ENCODE results near the gene TSHZ3.

TSHZ3 gene

GRCh38 chr19:31354799-31355664 lies 5.8 kb upstream of the TSHZ3 start:
- DNase-seq = no peak

- no peak for DNase-seq
Measured at GRCh38 chr19:31354316-31354715, 5.1 kb upstream of the TSHZ3 start.

DNA sequence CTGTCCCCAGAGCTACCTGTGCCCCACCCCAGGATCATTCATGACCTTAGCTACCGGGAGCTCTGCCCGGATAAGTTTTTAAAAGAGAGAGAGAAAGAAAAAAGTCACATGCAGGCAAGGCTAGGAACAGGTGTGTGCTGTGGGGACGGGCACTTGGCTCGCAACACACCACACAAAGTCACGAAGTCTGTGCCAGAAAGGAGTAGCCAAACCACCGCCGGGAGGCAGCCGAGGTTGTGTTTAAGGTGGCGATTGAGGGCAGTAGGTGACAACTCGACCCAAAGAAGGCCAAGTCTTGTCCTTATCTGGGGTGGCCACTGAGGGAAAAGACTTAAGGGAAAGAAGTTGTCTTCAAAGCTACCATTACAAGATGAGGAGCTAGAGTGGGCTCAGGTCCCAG lies 4.6 kb upstream of the TSHZ3 start:
- no peak for DNase-seq

DNA sequence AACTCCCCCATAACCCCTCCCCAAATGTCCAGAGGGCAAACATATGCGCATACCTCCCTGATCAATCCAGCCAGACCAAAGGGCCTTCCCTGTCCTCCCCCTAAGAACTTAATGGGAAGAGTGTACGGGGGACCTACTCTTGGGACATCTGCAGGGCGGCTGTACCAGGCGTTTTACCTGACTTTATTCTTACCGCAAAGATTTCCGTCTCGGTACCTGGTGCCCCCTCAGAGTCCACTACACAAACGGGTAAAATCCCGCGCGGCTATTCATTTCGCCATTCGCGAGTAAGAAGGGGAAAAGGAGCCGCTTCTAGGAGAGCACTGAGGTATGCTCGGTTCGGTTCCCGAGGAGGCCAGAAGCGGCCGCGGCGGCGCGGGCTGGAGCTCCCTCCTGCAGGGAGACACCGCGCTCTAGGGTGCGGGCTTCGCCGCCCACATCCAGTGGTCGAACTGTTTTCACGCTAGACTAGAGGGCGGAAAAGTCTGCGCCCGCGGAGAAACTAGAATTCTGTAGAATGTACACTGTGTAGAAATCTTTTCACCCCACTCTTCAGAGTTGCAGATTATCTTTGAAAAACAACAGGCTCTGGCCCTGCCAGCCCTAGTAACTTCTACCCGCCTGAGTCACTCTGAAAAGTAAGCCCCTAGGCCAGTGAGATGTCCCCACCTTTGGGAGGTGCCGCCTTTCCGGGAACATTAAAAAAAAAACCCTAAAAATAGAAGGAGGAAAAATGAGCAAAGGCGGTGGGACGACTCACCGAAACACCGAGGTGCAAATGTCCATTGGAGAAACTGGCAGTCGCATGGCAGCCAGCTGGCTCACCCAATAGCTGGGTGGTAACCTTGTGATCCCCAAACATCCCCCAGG lies 3.8 kb upstream of the TSHZ3 start:
- DNase-seq = no peak

DNA sequence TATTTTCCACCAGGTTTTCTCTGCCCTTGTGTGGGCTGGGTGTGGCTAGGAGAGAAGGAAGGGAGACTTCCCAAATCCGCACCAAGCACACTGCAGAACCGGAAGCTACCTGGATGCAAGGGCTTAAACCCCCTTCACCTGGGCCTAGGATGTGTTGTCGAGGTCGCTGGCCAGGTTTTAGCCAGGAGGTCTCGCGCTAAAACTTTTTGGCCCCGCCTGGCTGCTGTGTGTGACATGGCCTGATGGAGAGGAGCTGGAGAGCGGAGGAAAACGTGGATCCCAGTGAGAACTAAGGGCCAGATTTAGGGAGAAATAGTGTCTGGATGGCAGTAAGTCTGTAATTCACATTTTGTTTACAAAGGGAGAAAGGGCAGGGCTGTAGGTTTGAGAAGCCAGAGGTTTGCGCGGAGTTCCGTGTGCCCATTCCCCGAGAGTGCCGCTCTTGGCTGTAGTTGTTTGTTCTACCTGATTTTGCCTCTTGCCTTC lies 3.1 kb upstream of the TSHZ3 start:
- no peak for DNase-seq

DNA sequence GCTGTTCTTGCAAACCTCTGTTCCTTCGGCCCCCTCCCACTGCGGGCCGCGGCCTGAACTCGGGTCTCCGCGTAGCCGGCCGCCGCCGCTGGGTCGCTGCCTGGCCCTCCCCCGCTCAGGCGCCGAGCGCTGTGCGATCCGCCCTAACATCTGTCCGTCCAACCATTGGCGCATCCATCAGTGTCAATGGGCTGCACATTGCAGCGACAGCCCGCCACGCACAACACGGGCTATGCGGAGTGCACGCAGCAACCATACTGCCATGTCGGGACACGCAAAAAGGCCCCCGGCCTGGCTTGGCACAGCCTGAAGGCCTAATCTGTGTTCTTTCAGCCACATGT lies 2.6 kb upstream of the TSHZ3 start:
- DNase-seq = no peak

- no peak for DNase-seq
Measured at GRCh38 chr19:31351056-31351854, 2.0 kb upstream of the TSHZ3 start.

DNA sequence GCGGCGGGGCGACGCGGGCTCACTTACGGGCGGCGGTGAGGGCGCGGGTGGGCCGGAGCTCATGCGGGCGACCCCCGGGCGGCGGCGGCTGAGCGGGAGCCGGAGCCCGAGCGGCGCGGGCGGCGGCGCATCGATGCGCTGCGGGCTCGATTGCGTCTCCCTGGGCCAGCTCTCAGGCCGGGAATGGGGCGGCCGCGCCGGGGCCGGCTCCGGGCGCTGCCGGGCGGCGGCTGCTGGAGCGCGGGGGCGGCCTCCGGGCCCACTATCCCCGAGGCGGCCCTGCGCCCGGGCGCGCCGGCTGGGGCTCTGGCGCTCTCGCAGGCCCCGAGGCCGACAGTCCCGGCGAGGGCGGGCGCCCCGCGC lies 1.4 kb upstream of the TSHZ3 start:
- DNase-seq = no peak

DNA sequence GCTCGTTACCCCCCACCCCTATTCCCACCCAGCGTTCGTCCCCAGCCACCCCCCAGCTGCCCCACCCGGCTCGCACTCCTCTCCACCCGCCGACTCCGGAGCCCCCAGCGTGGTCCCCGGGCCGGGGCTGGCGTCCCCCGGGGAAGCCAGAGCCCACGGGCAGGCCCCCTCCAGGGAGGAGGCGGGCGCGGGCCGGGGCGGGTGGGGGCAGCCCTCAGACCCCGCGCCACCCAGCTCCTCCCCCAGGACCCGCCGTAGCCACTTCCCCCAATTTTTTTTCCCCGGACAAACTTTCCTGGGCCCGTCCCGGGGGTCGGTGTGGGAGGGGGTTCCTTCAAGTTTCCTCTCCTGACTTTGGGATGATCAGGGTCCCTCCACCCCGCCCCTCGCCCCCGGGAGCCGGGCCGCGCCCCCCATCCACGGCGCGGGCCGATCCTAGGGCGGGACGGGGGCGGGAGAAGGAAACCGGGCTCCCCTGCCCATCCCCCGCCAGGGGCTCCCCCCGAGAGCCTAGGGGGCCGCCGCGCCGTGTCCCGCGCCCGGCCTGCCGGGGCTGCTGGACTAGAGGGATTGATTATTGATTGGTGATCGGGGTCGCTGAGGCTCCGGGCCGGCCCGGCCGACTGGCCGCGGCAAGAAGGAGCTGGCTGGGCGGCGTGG lies 927 bp upstream of the TSHZ3 start:
- no peak for DNase-seq

GRCh38 chr19:31348481-31349159 lies 616 bp downstream of the TSHZ3 start:
- no peak for DNase-seq

- no peak for DNase-seq
Measured at GRCh38 chr19:31347828-31348392, 1.3 kb downstream of the TSHZ3 start.

- DNase-seq = no peak
Measured at GRCh38 chr19:31347354-31347753, 1.9 kb downstream of the TSHZ3 start.

DNA sequence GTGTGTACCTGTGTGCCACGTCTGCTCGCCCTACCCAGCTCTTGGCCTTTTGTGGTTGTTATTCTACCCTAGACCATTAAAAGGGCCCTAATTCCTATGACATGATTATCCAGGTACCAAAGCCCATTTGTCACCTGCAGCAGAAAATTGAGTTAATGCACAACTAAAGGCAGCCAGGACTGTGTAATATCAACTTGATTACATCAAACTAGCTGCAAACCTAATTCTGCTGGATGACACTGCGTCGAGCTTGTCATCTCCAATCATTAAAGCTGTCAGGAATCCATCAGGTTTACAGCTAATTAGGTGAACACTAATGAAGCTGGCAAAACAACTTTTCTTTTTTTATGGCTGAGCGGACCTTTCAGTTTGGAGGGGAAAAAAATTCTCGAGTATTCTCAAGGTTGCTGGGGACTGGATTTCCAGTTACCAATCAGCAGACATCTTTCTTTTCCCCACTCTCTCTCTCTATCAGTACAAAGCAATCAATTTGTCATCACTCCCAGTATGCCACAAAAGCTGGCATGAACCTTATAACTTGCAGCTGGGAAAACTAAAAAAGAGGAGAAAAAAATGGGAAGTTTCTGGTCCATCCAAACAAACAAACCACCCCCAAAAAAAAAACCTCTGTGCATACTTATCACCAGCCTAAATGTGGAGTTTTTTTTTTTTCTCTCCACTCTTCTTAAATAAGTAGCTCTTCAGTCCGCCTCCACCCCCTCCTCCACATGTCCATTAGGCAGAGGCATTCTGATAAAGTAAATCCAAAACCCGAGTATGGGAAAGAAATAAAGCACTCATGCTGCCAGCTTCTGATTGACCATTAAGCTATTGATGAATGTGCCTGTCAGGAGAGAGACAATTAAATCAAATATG lies 2.8 kb downstream of the TSHZ3 start:
- no peak for DNase-seq

GRCh38 chr19:31344403-31344802 lies 4.8 kb downstream of the TSHZ3 start:
- no peak for DNase-seq

DNA sequence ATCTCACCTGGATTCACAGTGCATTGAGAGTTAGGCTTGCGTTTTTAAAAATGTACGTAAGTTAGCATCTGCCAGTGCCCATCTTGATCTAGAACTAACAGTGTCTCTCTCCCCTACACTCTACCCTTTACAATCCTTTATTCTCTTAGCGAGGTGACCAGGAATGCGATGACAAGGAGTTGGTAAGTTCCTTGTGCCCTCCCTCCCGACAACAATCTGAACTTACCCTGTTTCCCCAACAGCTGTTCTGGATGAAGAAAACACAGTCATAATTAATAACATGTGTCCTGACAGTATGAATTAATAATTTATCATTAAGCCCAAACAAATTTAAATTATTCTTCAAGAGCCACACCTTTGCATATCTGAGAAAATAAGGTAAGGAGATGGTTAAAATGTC lies 6.3 kb downstream of the TSHZ3 start:
- no peak for DNase-seq

DNA sequence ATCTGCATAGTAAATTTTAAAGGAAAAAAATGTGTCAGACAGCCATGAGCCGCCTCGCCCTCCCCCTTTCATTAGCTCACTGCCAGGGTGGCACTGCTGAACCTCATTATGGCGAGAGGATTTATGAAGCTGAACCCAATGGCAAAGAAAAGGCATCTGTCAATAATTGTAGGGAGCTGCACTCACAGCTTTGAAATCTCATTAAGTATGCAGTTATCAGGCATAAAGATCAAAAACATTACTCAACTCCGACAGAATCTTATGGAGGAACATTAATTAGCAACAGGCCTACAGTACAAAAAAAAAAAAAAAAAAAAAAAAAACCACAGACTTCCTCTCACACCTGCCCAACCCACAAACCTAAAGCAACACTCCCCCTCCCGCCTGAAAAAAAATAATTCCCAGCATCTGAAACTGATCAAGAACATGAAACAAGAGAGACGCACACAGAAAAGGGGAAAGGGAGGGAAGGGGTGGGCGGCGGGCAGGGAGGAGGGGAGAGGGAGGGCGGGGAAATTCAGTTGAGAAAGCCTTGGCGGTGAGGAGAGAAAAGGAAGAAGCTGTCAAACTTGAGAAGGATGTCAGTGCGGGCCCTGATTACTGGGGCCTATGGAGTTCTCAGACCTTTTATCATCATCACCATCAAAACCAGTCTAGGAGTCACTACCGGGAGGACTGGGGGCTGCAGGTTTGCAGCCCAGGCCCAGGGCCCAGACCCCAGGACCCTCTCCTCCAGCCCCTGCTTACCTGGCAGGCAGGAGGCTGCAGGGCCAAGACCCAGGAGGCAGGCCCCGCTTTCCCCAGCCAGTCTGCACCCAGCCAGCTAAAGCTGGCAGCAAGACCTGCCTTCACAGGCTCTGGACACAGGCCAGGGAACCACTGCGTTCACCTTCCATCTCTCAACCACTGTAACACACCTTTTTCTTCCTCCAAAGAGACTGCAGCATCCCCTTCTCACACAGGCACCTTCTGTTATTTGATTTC lies 8.9 kb downstream of the TSHZ3 start:
- DNase-seq = no peak

DNA sequence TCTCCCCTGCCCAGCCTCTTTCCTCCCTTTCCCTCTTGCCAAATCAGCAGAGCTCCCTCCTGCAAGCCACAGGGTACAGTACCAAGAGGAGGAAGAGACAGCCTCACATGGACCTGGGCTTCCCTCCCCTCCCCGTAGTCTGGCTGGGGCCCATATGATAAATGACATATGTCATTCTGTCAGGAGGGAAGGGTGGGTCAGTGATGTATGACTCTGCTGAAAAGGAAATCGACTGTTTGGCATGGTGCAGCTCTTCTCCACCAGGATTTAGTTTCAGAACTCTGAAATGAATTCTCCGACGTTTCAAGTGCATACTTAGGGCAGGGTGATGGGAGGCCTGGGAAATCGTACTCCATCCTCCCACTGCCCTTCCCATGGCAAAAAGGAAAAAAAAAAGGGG lies 9.8 kb downstream of the TSHZ3 start:
- DNase-seq = no peak

DNA sequence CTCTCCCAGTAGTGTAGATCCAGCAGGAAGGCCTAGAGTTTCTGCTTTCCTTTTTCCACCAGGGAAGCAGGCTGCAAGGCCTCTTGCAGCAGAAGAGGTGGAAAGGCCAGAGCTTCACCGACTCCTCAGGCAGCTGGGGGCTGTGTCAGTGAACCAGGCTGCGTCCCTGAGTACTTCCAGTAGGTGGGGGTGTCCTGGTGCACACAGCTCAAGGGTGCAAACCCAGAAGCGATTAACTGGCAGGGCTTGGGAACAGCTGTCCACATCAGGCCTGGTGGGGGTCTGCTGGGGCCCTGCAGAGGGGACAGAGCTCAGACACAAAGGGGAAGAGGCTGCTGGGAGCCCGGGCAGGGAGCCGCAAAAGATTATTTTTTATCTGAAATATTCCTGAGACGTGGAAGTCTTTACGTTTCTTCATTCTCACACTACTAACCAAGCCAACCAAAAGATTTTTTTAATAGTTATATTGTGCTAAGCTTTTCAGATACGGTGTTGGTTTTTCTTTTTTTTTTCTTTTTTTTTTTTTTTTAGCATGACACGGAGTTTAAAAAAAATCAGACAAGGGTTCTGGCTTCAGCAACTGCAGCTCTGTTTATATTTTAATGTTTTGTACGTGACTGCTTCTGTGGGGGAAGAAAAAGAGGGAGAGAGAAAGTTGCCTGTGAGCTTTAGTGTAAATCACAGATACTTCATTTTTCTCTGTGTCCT lies 11.0 kb downstream of the TSHZ3 start:
- DNase-seq = no peak
